ENCODE results near the gene ST7.

DNA sequence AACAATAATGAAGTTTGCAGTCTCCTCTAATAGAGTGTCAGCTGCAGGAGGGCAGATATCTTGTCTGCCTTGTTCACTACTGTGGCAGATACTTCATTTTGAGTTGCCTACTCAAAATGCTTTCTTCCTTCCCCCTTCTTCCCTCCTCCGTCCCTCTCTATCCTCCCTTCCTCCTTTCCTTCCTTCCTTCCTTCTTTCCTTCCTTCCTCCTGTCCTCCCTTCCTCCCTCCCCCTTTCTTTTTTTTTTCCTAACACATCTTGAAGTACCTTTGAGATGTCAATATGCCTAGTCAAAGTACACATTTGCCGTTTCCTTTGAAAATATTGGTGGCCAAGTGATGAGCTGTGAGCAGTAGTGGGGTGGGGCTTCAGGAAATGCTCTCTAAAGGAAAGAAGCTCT is 18.7 kb upstream of the ST7 start:
- no peak for TF ChIP-seq JUN (CRISPR knock-in tag; IDR thresholded peaks at IDR 0.05)
- no peak for TF ChIP-seq ZFP36 (IDR thresholded peaks at IDR 0.05; ENCODE audit: borderline replicate concordance, low read depth, low read length, partially characterized antibody)
- TF ChIP-seq MED8 (CRISPR knock-in tag; IDR thresholded peaks at IDR 0.05; ENCODE audit: insufficient replicate concordance) = no peak
- TF ChIP-seq CHCHD3 (CRISPR knock-in tag; IDR thresholded peaks at IDR 0.05) = no peak
- TF ChIP-seq, protein P1, sequence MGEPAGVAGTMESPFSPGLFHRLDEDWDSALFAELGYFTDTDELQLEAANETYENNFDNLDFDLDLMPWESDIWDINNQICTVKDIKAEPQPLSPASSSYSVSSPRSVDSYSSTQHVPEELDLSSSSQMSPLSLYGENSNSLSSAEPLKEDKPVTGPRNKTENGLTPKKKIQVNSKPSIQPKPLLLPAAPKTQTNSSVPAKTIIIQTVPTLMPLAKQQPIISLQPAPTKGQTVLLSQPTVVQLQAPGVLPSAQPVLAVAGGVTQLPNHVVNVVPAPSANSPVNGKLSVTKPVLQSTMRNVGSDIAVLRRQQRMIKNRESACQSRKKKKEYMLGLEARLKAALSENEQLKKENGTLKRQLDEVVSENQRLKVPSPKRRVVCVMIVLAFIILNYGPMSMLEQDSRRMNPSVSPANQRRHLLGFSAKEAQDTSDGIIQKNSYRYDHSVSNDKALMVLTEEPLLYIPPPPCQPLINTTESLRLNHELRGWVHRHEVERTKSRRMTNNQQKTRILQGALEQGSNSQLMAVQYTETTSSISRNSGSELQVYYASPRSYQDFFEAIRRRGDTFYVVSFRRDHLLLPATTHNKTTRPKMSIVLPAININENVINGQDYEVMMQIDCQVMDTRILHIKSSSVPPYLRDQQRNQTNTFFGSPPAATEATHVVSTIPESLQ (CRISPR knock-in tag; conservative IDR thresholded peaks at IDR 0.05) = no peak
- no peak for TF ChIP-seq XRCC5 (optimal IDR thresholded peaks at IDR 0.05; ENCODE audit: low read length)
- TF ChIP-seq ZSCAN21 (CRISPR knock-in tag; IDR thresholded peaks at IDR 0.05; ENCODE audit: borderline replicate concordance) = no peak
- TF ChIP-seq TARDBP (CRISPR knock-in tag; IDR thresholded peaks at IDR 0.05) = no peak
- TF ChIP-seq, protein P2, sequence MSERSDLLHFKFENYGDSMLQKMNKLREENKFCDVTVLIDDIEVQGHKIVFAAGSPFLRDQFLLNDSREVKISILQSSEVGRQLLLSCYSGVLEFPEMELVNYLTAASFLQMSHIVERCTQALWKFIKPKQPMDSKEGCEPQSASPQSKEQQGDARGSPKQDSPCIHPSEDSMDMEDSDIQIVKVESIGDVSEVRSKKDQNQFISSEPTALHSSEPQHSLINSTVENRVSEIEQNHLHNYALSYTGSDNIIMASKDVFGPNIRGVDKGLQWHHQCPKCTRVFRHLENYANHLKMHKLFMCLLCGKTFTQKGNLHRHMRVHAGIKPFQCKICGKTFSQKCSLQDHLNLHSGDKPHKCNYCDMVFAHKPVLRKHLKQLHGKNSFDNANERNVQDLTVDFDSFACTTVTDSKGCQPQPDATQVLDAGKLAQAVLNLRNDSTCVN (CRISPR knock-in tag; IDR thresholded peaks at IDR 0.05; ENCODE audit: borderline replicate concordance) = no peak
- TF ChIP-seq, protein P3, sequence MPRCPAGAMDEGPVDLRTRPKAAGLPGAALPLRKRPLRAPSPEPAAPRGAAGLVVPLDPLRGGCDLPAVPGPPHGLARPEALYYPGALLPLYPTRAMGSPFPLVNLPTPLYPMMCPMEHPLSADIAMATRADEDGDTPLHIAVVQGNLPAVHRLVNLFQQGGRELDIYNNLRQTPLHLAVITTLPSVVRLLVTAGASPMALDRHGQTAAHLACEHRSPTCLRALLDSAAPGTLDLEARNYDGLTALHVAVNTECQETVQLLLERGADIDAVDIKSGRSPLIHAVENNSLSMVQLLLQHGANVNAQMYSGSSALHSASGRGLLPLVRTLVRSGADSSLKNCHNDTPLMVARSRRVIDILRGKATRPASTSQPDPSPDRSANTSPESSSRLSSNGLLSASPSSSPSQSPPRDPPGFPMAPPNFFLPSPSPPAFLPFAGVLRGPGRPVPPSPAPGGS (CRISPR knock-in tag; IDR thresholded peaks at IDR 0.05) = no peak
- TF ChIP-seq MED1 (CRISPR knock-in tag; IDR thresholded peaks at IDR 0.05) = no peak
- TF ChIP-seq ZNF430 (CRISPR knock-in tag; IDR thresholded peaks at IDR 0.05) = no peak
- TF ChIP-seq KLF16 (CRISPR knock-in tag; IDR thresholded peaks at IDR 0.05) = no peak
